GM12872 (cell line): ENCODE measurements around the gene PRSS53.

Source experiments
- TF ChIP-seq, protein P1 (sequence below): IDR thresholded peaks from 3 replicates; pipeline ENCODE4 v1.5.1; 2011; ENCODE audit warnings: low read depth, mild to moderate bottlenecking, low read length, moderate library complexity; ENCODE audit not compliant: insufficient read depth

PRSS53 gene

GRCh38 chr16:31127182-31127581 is 38.4 kb upstream of the PRSS53 start:
- TF ChIP-seq, protein P1, sequence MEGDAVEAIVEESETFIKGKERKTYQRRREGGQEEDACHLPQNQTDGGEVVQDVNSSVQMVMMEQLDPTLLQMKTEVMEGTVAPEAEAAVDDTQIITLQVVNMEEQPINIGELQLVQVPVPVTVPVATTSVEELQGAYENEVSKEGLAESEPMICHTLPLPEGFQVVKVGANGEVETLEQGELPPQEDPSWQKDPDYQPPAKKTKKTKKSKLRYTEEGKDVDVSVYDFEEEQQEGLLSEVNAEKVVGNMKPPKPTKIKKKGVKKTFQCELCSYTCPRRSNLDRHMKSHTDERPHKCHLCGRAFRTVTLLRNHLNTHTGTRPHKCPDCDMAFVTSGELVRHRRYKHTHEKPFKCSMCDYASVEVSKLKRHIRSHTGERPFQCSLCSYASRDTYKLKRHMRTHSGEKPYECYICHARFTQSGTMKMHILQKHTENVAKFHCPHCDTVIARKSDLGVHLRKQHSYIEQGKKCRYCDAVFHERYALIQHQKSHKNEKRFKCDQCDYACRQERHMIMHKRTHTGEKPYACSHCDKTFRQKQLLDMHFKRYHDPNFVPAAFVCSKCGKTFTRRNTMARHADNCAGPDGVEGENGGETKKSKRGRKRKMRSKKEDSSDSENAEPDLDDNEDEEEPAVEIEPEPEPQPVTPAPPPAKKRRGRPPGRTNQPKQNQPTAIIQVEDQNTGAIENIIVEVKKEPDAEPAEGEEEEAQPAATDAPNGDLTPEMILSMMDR, result no peak

- TF ChIP-seq, protein P1, result no peak
Observed at GRCh38 chr16:31125844-31126243, 37.1 kb upstream of the PRSS53 start.

DNA sequence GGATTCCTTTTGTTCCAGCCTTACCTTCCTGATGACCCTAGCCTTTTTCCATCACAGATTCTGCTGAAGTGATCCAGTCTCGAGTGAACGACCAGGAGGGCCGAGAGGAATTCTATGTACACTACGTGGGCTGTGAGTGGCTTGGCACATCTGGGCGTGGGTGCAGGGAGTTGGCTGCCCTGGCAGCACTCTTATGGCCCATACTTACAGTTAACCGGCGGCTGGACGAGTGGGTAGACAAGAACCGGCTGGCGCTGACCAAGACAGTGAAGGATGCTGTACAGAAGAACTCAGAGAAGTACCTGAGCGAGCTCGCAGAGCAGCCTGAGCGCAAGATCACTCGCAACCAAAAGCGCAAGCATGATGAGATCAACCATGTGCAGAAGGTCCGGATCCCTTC is 31.4 kb upstream of the PRSS53 start:
- TF ChIP-seq, protein P1, result no peak

DNA sequence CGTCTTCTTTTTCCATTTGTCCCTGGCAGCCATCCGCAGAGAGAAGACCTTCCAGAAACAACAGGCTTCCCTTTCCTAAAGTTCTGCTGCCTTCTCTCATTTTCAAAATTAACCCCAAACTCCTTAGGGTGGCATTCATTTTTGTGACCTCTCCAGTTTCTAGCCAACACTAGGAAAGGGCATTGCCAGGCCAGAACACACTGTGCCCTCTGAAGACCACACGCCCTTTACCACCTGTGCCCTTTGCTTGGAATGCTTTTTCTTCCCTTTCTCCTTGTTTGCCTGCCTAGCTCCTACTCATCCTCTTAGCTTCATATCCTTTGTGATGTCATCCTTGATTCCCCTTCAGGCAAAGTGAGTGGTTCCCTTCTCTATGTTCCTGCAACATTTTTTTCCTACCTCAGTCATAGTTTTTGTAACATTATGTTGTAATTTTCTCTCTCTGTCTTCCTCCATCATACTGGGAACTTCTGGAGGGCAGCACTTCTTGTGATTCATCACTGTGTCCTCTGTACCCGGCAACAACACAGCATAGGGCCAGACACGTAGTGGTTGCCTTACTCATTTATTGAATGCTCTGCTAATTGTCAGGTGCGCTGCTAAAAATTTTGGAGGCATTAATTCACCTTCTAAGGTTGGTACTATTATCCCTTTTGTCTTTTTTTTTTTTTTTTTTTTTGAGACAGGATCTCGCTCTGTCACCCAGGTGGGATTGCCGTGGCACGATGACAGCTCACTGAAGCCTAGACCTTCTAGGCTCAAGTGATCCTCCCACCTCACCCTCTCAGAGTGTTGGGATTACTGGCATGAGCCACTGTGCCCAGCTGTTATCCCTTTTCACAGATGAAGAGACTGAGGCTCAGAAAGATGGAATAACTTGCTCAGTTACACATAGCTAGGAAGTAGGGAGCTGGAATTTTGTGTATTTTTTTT is 29.7 kb upstream of the PRSS53 start:
- TF ChIP-seq, protein P1, result no peak

- TF ChIP-seq, protein P1, result no peak
Observed at GRCh38 chr16:31117384-31118222, 28.9 kb upstream of the PRSS53 start, which contains the start of gene KAT8. KAT8 (plus strand) TSS chr16:31117664; CDS start chr16:31117682, 18 bp downstream.

DNA sequence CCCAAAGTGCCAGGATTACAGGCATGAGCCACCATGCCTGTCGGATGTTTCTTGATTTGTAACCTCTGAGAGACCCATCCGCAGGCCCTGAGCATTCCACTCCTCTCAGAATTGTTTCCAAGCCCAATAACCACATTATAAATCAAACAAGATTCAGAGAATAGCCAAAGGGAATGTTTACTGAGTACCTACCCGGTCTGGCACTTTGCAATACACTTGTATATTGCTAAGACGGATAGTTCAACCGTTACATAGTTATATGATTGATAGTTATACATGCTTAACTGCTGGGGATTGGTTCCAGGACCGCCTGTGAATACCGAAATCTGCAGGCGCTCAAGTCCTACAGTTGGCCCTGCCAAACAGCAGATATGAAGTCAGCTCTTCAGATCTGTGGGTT is 25.7 kb upstream of the PRSS53 start:
- TF ChIP-seq, protein P1, result no peak
